B cell (primary cell): ENCODE data around the gene CFAP65. TPM values are rescaled to one million over a fixed set of nuclear protein-coding genes. Genes with fewer than 3 reads are reported as not detected.

Source experiments
- ATAC-seq: fragments of 200-7000 bp; cut with Tn5 transposase; one replicate; pipeline ENCODE4 v1.10.0; 2021; ENCODE audit warnings: low read depth, mild to moderate bottlenecking, moderate number of reproducible peaks, moderate library complexity
- CTCF ChIA-PET: fragments of 350-600 bp; sonication (Branson Sonifier 250); formaldehyde crosslinking; loops from one replicate; lab custom pipeline; 2021; ENCODE audit warnings: antibody characterized with exemption, inconsistent platforms; lab: Charles Lee
- POLR2A ChIA-PET: fragments of 350-600 bp; sonication (Branson Sonifier 250); formaldehyde crosslinking; loops from one replicate; lab custom pipeline; 2021; ENCODE audit warnings: antibody characterized with exemption; lab: Charles Lee
- DNase-seq: peaks from one replicate; pipeline ENCODE4 v3.0.0; 2013
- H2AFZ ChIP-seq: 2 replicates; pipeline ENCODE4 v1.6.1; 2012; ENCODE audit warnings: mild to moderate bottlenecking, low read depth, low read length; ENCODE audit not compliant: insufficient read depth, poor library complexity, severe bottlenecking
- H3K27ac ChIP-seq, 2 donors: 1 replicate in 1 of 2; 2 replicates in 1 of 2; pipeline ENCODE4 v1.5.1; 2012 to 2013; ENCODE audit warnings: low read length in 2 of 2, mild to moderate bottlenecking in 2 of 2, moderate library complexity in 1 of 2
- H3K27me3 ChIP-seq, 4 experiments: fragments of 200-600 bp in 1 of 4; sonication (generic) in 1 of 4; replicated peaks in 1 of 4; 1 replicate in 2 of 4; 2 replicates in 2 of 4; pipeline versions ENCODE4 v1.6.1 to v1.7.0; 2013 to 2016; ENCODE audit warnings: low read length in 3 of 4, mild to moderate bottlenecking in 2 of 4, mixed read lengths in 1 of 4, moderate library complexity in 1 of 4; ENCODE audit not compliant: insufficient read depth in 4 of 4, control insufficient read depth in 3 of 4; ENCODE audit errors: control extremely low read depth in 1 of 4
- H3K36me3 ChIP-seq, 2 experiments: replicated peaks in 1 of 2; 1 replicate in 1 of 2; 2 replicates in 1 of 2; pipeline versions ENCODE4 v1.6.1 to v1.7.1; 2013; ENCODE audit warnings: low read length in 1 of 2; ENCODE audit not compliant: insufficient read depth in 2 of 2, control insufficient read depth in 1 of 2; ENCODE audit errors: control extremely low read depth in 1 of 2, extremely low read depth in 1 of 2
- H3K4me1 ChIP-seq, 2 donors: fragments of 200-600 bp in 1 of 2; sonication (generic) in 1 of 2; 1 replicate in 1 of 2; 2 replicates in 1 of 2; pipeline versions ENCODE4 v1.5.1 to v1.6.1; 2013 to 2017; ENCODE audit warnings: low read length in 2 of 2; ENCODE audit not compliant: control insufficient read depth in 2 of 2, insufficient read depth in 2 of 2
- H3K4me2 ChIP-seq: replicated peaks from 2 replicates; pipeline ENCODE3; 2012; ENCODE audit warnings: mild to moderate bottlenecking, low read depth, low read length; ENCODE audit not compliant: poor library complexity, severe bottlenecking
- H3K4me3 ChIP-seq, 5 experiments: fragments of 200-600 bp in 1 of 5; sonication (generic) in 1 of 5; 1 replicate in 3 of 5; 2 replicates in 2 of 5; pipeline versions ENCODE4 v1.5.1 to v1.7.0; 2011 to 2016; ENCODE audit warnings: low read length in 4 of 5, mild to moderate bottlenecking in 4 of 5, low read depth in 2 of 5, control low read depth in 1 of 5, moderate library complexity in 1 of 5; ENCODE audit not compliant: insufficient read depth in 1 of 5; ENCODE audit errors: control extremely low read depth in 1 of 5, extremely low read depth in 1 of 5
- H3K79me2 ChIP-seq: fragments of 200-600 bp; sonication (generic); one replicate; pipeline ENCODE4 v1.6.0; 2016; ENCODE audit warnings: low read length; ENCODE audit not compliant: control insufficient read depth, insufficient read depth
- H3K9ac ChIP-seq: fragments of 200-600 bp; sonication (generic); 2 replicates; pipeline ENCODE4 v1.6.1; 2017; ENCODE audit warnings: mild to moderate bottlenecking, low read length, moderate library complexity
- H3K9me3 ChIP-seq, 3 donors: one replicate each; pipeline versions ENCODE4 v1.6.1 to v1.7.1; 2013; ENCODE audit warnings: low read length in 2 of 3; ENCODE audit not compliant: control insufficient read depth in 2 of 3, insufficient read depth in 1 of 3; ENCODE audit errors: control extremely low read depth in 1 of 3
- H4K20me1 ChIP-seq: 2 replicates; pipeline ENCODE4 v1.6.0; 2012; ENCODE audit warnings: mild to moderate bottlenecking, low read length; ENCODE audit not compliant: insufficient read depth, control insufficient read depth, poor library complexity, severe bottlenecking
- H3K27ac Mint-ChIP-seq: one replicate; pipeline ENCODE4 v1.8.0; 2021; ENCODE audit warnings: mixed read lengths
- H3K27me3 Mint-ChIP-seq: one replicate; pipeline ENCODE4 v1.8.0; 2021; ENCODE audit warnings: mixed read lengths
- H3K4me1 Mint-ChIP-seq: one replicate; pipeline ENCODE4 v1.8.0; 2021; ENCODE audit warnings: mixed read lengths
- H3K4me3 Mint-ChIP-seq: one replicate; pipeline ENCODE4 v1.8.0; 2021; ENCODE audit warnings: mixed read lengths
- H3K9me3 Mint-ChIP-seq: one replicate; pipeline ENCODE4 v1.8.0; 2022; ENCODE audit warnings: mixed read lengths; ENCODE audit not compliant: insufficient read depth
- EZH2 ChIP-seq: IDR thresholded peaks from 2 replicates; pipeline ENCODE4 v1.6.1; 2012; ENCODE audit warnings: borderline replicate concordance, low read depth, mild to moderate bottlenecking, moderate library complexity, low read length; ENCODE audit not compliant: insufficient read depth, poor library complexity, severe bottlenecking
- WGBS: methylation state at CpG from one replicate; pipeline ENCODE4 v1.1.5; 2013; ENCODE audit warnings: missing lambda C conversion rate; ENCODE audit not compliant: insufficient coverage; 5-methylcytosine and 5-hydroxymethylcytosine counted together
- intact Hi-C: fragments of 100-400 bp; cut with micrococcal nuclease; formaldehyde crosslinking; loops from one replicate; pipeline ENCODE4 v1.10.0; 2022
- polyA plus RNA-seq: library from polyadenylated mRNA; depleted of rRNA; stranded (reverse); fragments of >200 nt; gene quantifications from 2 replicates; pipeline ENCODE4 v1.2.3, GENCODE V29; 2012
- total RNA-seq, 2 donors: library from RNA; stranded (reverse); fragments of 120-200 nt in 1 of 2; gene quantifications; 1 replicate in 1 of 2; 2 replicates in 1 of 2; pipeline versions ENCODE4 v1.2.3 to v1.2.4, GENCODE V29; 2013 to 2022
- TF ChIP-seq, protein P1 (sequence below): fragments of 200-600 bp; IDR thresholded peaks from one replicate; pipeline ENCODE4 v1.8.0; 2022; ENCODE audit warnings: antibody characterized with exemption, mild to moderate bottlenecking

Gene CFAP65
- total and polyA plus RNA-seq, 2 donors (not counting 1 experiment from before 2014, with no cell fraction given): not detected

DNA sequence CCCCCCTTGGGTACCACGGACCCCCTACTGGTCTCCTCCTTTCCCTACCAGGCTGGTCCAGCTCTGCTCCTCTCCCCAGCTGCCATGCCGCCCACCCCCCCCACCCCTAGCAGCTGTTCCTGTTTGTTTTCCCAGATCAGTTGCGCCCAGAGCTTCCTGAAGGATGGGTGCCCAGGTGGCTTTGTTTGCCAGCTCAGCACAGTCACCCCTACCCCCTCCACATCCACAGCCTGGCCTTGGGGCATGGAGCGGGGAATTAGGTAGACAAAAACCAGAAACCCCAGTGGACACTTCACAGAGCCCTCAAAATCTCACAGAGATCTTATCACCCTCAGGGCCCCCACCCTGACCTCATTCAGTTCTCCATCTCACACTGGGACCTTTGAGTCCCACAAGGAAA, 44.4 kb downstream of the CFAP65 start:
- ChIA-PET CTCF (interaction anchor here (0.8 to 3.3 kb wide), 5 partner anchors 8 to 122 kb away, joined by 3 to 17 read pairs (median 4); no protein-coding TSS in a partner anchor), POLR2A (interaction anchor here (0.6 kb wide), 1 partner anchor 503 kb away, joined by 6 read pairs; no protein-coding TSS in a partner anchor)
- H3K27me3 Mint-ChIP-seq: peaks cover 53% of the 10 kb centered on the region
- no peak overlapping the region for H3K27ac ChIP-seq
- H3K4me3 ChIP-seq: no peak overlapping the region
- peaks cover 36 to 53% of the 10 kb centered on the region in 2 donors for H3K4me1 ChIP-seq
- peaks cover 0 to 29% (median 0%) of the 10 kb centered on the region in 3 donors for H3K9me3 ChIP-seq
- H3K9ac ChIP-seq: no peak overlapping the region
- no peaks in the 10 kb centered on the region for H3K79me2 ChIP-seq
- intact Hi-C loops: loop anchor here (10.0 kb wide), 1 partner anchor 58 kb away; no protein-coding TSS in a partner anchor
- no peaks in the 10 kb centered on the region for H4K20me1 ChIP-seq
- no peaks in the 10 kb centered on the region for H3K9me3 Mint-ChIP-seq
- WGBS: 58% methylated on average over 3 of the region's 4 CpGs
- H3K4me1 Mint-ChIP-seq: peaks cover 24% of the 10 kb centered on the region
- H3K27ac Mint-ChIP-seq: no peak overlapping the region
- H3K4me2 ChIP-seq: no peak overlapping the region
- TF ChIP-seq, protein P1, sequence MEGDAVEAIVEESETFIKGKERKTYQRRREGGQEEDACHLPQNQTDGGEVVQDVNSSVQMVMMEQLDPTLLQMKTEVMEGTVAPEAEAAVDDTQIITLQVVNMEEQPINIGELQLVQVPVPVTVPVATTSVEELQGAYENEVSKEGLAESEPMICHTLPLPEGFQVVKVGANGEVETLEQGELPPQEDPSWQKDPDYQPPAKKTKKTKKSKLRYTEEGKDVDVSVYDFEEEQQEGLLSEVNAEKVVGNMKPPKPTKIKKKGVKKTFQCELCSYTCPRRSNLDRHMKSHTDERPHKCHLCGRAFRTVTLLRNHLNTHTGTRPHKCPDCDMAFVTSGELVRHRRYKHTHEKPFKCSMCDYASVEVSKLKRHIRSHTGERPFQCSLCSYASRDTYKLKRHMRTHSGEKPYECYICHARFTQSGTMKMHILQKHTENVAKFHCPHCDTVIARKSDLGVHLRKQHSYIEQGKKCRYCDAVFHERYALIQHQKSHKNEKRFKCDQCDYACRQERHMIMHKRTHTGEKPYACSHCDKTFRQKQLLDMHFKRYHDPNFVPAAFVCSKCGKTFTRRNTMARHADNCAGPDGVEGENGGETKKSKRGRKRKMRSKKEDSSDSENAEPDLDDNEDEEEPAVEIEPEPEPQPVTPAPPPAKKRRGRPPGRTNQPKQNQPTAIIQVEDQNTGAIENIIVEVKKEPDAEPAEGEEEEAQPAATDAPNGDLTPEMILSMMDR: no peak
- no peak for TF ChIP-seq EZH2
- H3K36me3 ChIP-seq: no peaks in the 10 kb centered on the region
- H3K4me3 Mint-ChIP-seq: no peak overlapping the region
- H3K27me3 ChIP-seq: peaks cover 0 to 90% (median 52%) of the 10 kb centered on the region in 4 experiments
- no peak overlapping the region for H2AFZ ChIP-seq
- ATAC-seq (no peak), DNase-seq (no peak)
